Fibroblast of lung (primary cell): ENCODE results near the gene ALDH1L2. TPM values are rescaled to one million over a fixed set of nuclear protein-coding genes. Genes with fewer than 3 reads are reported as not detected.

Experiments used
- DNase-seq, 2 donors: peaks; one replicate each; pipeline versions ENCODE4 v3.0.0 to v3.0.0-alpha.2; 2010; ENCODE audit warnings: low read depth in 2 of 2
- H2AFZ ChIP-seq: 2 replicates; pipeline ENCODE4 v1.5.1; 2012; ENCODE audit warnings: low read length, control low read depth, inconsistent platforms
- H3K27ac ChIP-seq: 2 replicates; pipeline ENCODE4 v1.5.1; 2011; ENCODE audit warnings: low read length, control low read depth; ENCODE audit not compliant: insufficient read depth
- H3K27me3 ChIP-seq: 2 replicates; pipeline ENCODE4 v1.5.1; 2011; ENCODE audit warnings: mild to moderate bottlenecking, low read length; ENCODE audit not compliant: control insufficient read depth, insufficient read depth
- H3K36me3 ChIP-seq: 2 replicates; pipeline ENCODE4 v1.5.1; 2011; ENCODE audit warnings: low read length; ENCODE audit not compliant: control insufficient read depth, insufficient read depth
- H3K4me1 ChIP-seq: 2 replicates; pipeline ENCODE4 v1.5.1; 2011; ENCODE audit warnings: low read length; ENCODE audit not compliant: control insufficient read depth, insufficient read depth; ENCODE audit errors: extremely low read depth
- H3K4me2 ChIP-seq: 2 replicates; pipeline ENCODE4 v1.5.1; 2011; ENCODE audit warnings: low read length, control low read depth; ENCODE audit not compliant: insufficient read depth; ENCODE audit errors: extremely low read depth
- H3K4me3 ChIP-seq, 4 experiments: fragments of 200-600 bp in 1 of 4; sonication (generic) in 1 of 4; replicated peaks in 1 of 4; 2 replicates each; pipeline ENCODE4 v1.5.1; 2011 to 2016; ENCODE audit warnings: low read length in 4 of 4, low read depth in 3 of 4, mild to moderate bottlenecking in 3 of 4, control low read depth in 2 of 4, inconsistent platforms in 1 of 4, mixed read lengths in 1 of 4; ENCODE audit not compliant: insufficient read depth in 1 of 4; ENCODE audit errors: control extremely low read depth in 1 of 4
- H3K79me2 ChIP-seq: 2 replicates; pipeline ENCODE4 v1.5.1; 2012; ENCODE audit warnings: mild to moderate bottlenecking, low read length, inconsistent platforms; ENCODE audit not compliant: control insufficient read depth, insufficient read depth
- H3K9ac ChIP-seq: 2 replicates; pipeline ENCODE4 v1.5.1; 2011; ENCODE audit warnings: mild to moderate bottlenecking, low read length, control low read depth; ENCODE audit not compliant: insufficient read depth
- H3K9me3 ChIP-seq: 2 replicates; pipeline ENCODE4 v1.5.1; 2012; ENCODE audit warnings: low read depth, low read length; ENCODE audit not compliant: control insufficient read depth, insufficient read depth
- H4K20me1 ChIP-seq: 2 replicates; pipeline ENCODE4 v1.5.1; 2011; ENCODE audit warnings: low read length; ENCODE audit not compliant: control insufficient read depth, insufficient read depth; ENCODE audit errors: extremely low read depth
- EZH2 ChIP-seq: IDR thresholded peaks from 2 replicates; pipeline ENCODE4 v1.5.1; 2012; ENCODE audit warnings: low read length, control low read depth, mild to moderate bottlenecking; ENCODE audit errors: missing control alignments
- polyA plus RNA-seq, 2 donors: library from polyadenylated mRNA; depleted of rRNA in 1 of 2; stranded (reverse) in 1 of 2; unstranded in 1 of 2; fragments of >200 nt; gene quantifications; 2 replicates each; pipeline ENCODE4 v1.2.1, GENCODE V29; 2011 to 2012; ENCODE audit warnings: missing spikeins in 1 of 2
- total RNA-seq: library from RNA; depleted of rRNA; stranded (reverse); fragments of >200 nt; gene quantifications from 2 replicates; pipeline ENCODE4 v1.2.1, GENCODE V29; 2014
- TF ChIP-seq, protein P1 (sequence below), 2 donors: IDR thresholded peaks in 1 of 2; conservative IDR thresholded peaks in 1 of 2; 1 replicate in 1 of 2; 2 replicates in 1 of 2; pipeline ENCODE4 v1.5.1; 2011 to 2012; ENCODE audit warnings: low read length in 2 of 2, control low read depth in 1 of 2, inconsistent platforms in 1 of 2, low read depth in 1 of 2, mild to moderate bottlenecking in 1 of 2

ALDH1L2 gene
- total and polyA plus RNA-seq, 2 donors (not counting 1 experiment from before 2014, with no cell fraction given), result 59.1 to 88.2 TPM

DNA sequence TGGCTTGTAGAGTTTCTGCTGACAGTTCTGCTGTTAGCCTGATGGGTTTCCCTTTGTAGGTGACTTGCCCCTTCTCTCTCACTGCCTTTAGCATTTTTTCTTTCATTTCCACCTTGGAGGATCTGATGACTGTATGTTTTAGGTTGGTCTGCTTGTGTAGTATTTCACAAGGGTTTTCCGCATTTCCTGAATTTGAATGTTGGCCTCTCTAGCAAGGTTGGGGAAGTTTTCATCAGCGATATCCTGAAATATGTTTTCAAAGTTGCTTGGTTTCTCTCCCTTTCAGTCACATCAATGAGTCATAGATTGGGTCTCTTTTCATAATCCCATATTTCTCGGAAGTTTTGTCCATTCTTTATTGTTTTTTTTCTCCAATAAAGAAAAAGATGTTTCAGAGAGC, 86.7 kb downstream of the ALDH1L2 start:
- Histone ChIP-seq H3K9ac (no peak overlapping the region), H3K4me2 (no peak overlapping the region), H4K20me1 (no peaks in the 10 kb centered on the region), H3K4me3 (no peak overlapping the region), H3K36me3 (peaks cover 4% of the 10 kb centered on the region), H3K4me1 (no peaks in the 10 kb centered on the region), H3K27ac (no peak overlapping the region), H3K79me2 (no peaks in the 10 kb centered on the region), H3K27me3 (no peaks in the 10 kb centered on the region), H2AFZ (no peak overlapping the region), H3K9me3 (no peaks in the 10 kb centered on the region)
- no peak for DNase-seq
- TF ChIP-seq EZH2, result no peak
- TF ChIP-seq, protein P1, sequence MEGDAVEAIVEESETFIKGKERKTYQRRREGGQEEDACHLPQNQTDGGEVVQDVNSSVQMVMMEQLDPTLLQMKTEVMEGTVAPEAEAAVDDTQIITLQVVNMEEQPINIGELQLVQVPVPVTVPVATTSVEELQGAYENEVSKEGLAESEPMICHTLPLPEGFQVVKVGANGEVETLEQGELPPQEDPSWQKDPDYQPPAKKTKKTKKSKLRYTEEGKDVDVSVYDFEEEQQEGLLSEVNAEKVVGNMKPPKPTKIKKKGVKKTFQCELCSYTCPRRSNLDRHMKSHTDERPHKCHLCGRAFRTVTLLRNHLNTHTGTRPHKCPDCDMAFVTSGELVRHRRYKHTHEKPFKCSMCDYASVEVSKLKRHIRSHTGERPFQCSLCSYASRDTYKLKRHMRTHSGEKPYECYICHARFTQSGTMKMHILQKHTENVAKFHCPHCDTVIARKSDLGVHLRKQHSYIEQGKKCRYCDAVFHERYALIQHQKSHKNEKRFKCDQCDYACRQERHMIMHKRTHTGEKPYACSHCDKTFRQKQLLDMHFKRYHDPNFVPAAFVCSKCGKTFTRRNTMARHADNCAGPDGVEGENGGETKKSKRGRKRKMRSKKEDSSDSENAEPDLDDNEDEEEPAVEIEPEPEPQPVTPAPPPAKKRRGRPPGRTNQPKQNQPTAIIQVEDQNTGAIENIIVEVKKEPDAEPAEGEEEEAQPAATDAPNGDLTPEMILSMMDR (conservative IDR thresholded peaks at IDR 0.05 in 1 of 2, IDR thresholded peaks at IDR 0.05 in 1 of 2; ENCODE audit: low read depth in 1 of 2, low read length in 2 of 2), result no peak

DNA sequence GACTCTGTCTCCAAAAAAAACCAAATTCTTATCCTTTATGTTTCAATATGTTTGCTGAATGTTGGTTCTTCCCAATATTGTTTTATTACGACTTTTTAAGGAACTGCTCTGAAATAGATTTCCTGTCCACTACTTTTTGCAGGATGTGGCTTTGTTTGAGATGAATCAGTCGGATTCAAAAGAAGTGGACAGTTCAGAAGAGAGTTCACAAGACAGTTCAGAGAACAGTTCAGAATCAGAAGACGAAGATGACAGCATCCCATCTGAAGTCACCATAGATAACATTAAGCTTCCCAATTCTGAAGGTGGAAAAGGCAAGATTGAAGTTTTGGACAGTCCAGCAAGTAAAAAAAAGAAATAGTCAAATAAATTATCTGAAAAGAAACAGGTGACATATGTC, 89.9 kb downstream of the ALDH1L2 start:
- Histone ChIP-seq H3K4me1 (no peaks in the 10 kb centered on the region), H3K4me3 (no peak overlapping the region), H2AFZ (no peak overlapping the region), H3K27ac (no peak overlapping the region), H3K9me3 (no peaks in the 10 kb centered on the region), H3K9ac (no peak overlapping the region), H3K36me3 (peaks cover 7% of the 10 kb centered on the region), H4K20me1 (no peaks in the 10 kb centered on the region), H3K27me3 (no peaks in the 10 kb centered on the region), H3K4me2 (no peak overlapping the region), H3K79me2 (no peaks in the 10 kb centered on the region)
- DNase-seq, result no peak
- no peak for TF ChIP-seq EZH2
- TF ChIP-seq, protein P1 (conservative IDR thresholded peaks at IDR 0.05 in 1 of 2, IDR thresholded peaks at IDR 0.05 in 1 of 2; ENCODE audit: low read depth in 1 of 2, low read length in 2 of 2), result no peak

DNA sequence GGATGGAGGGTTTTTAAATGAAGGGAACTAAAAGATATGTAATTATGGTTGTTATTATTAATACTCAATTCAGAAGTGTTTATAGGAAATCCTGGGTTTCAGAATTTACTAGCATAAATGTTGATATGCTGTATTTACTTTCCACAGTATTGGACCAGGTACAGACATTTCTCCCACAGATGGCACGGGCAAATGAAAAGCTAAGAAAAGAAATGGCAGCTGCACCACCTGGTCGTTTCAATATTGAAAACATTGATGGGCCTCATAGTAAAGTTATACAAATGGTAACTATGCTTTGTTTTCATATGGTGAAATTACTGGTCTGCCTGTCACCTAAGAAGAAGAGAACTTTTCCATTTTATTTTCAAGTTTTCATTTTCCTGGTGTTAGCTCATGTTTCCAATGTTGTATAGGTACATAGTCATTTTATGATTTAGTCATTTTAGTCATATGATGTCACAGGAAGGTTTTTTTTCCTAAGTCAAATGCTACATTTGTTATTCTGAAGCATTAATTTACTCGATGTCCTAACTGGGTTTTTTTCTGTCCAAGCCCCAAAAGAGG, 92.6 kb downstream of the ALDH1L2 start:
- H4K20me1 ChIP-seq, result no peaks in the 10 kb centered on the region

More for the DNA sequence above, 92.6 kb downstream of the ALDH1L2 start:
- Histone ChIP-seq H3K27ac (no peak overlapping the region), H3K79me2 (peaks cover 3% of the 10 kb centered on the region), H3K36me3 (peaks cover 3% of the 10 kb centered on the region), H3K9ac (no peak overlapping the region), H3K4me1 (no peaks in the 10 kb centered on the region), H3K4me3 (no peak overlapping the region), H2AFZ (no peak overlapping the region), H3K27me3 (no peaks in the 10 kb centered on the region), H3K9me3 (no peaks in the 10 kb centered on the region), H3K4me2 (no peak overlapping the region)
- DNase-seq, result no peak
- TF ChIP-seq, protein P1 (conservative IDR thresholded peaks at IDR 0.05 in 1 of 2, IDR thresholded peaks at IDR 0.05 in 1 of 2; ENCODE audit: low read depth in 1 of 2, low read length in 2 of 2), result no peak
- TF ChIP-seq EZH2, result no peak
